HG03378 (cell line): ENCODE measurements around the gene FSTL4.

ENCODE experiments used
- ATAC-seq: cut with Tn5 transposase; IDR thresholded peaks from one replicate; pipeline ENCODE4 v1.9.1; 2021; ENCODE audit warnings: mild to moderate bottlenecking, moderate library complexity; ENCODE audit not compliant: unreplicated experiment

FSTL4 gene

DNA sequence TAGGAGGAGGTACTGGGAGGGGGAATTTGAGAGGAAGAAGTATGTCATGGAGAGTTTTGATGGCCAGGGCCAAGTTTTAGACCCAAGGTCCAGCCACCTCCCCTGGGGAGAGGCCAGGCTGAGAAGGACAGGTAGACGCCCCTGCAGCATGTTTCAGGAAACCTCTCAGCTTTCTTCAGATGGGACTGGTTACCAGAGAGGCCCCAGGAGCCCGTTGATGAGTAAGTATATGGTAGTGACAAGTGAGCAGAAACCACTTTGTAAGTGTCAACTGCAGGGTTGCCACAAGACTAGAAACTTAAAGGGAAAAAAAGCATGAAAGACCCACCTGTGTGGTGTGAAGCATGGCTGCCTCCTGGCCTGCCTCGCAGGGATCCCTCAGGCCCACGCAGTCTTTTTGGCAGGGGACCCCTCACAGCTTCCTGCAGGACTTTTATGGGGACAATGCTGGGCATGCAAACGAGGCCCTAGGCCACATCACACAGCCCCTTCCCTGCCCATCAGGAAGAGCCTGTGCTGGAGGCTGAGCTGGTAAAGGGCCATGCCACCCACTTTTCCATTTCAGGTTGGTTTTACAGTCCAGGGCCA, 255.9 kb downstream of the FSTL4 start:
- ATAC-seq = no peak

DNA sequence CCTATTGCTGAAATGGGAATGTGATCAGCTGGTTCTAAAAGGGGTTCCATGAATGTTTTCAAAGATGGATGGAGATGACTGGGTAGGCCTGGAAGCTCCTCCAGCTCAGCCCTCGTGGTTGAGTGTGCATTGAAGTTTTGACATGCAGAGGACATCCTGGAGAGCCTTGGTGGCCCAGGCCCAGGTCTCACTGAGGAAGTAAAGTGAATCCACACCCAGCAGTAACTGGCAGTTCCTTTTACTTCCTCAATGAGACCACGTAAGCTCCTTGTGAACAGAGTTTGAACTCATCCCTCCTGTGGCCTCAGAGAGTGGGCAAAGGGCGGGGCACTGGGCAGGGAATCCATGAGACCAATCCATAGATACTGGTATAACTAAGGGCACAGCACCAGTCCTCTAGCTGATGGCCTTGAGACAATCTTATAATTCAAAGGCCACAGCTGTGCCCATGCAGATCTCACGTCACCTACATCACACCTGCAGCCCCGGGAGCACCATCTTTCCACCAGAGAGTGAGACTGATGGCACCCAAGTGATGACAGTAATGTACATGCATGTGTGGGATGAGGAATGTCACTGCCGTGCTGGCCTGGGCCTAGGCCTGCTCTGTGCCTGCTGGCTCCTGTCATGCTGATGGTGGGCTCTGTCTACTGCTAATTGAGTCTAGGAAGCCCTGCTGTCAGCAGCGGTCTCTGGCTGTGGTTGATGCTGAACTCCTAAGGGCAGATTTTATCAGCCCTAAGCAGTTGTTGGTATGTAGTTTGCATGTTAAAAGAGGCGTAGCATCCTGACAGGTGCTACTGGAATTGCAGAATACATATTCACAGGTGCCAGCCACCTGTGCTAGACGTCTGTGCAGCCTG, 257.8 kb downstream of the FSTL4 start:
- ATAC-seq = no peak

GRCh38 chr5:133353741-133354140, 258.6 kb downstream of the FSTL4 start:
- ATAC-seq = no peak

DNA sequence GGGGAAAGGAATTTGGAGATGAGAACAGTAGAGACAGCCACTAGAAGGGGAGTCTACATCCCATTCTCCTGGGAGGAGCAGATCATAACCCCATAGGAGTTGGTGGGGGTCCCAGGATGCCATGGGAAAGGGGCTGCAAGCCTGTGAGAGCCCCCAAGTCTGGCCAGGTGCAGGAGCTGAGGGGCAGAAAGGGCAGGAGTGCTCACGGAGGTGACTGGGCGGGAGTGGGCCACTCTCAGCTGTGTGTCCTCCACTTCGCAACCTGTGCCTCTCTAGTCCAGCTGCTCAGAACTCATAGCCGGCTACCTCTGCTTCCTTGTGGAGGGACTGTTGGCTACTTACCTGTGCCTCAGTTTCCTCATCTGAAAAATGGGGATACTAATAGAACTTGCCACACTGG, 263.9 kb downstream of the FSTL4 start:
- no peak for ATAC-seq

GRCh38 chr5:133347039-133347438, 265.3 kb downstream of the FSTL4 start:
- ATAC-seq = no peak

- ATAC-seq = no peak
Observed at GRCh38 chr5:133344266-133344665, 268.1 kb downstream of the FSTL4 start.

DNA sequence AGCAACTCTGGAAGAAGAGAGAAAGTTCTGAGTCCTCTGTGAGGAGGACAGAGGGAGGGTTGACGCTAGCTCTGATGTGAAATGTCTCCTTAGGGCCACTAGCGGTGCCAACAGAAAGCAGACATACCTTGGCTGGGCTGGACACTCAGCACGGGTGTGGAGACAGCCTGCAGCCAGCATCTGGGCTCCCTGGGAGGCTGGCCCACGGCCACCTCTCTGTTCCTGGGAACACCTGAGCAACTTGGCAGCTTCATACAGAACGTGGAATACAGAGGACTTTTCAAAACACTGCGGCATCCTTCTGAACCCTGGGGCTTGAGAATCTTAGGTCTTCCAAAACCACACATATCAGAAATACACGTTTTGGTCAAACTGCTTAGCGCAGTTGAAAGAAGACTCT, 269.1 kb downstream of the FSTL4 start:
- ATAC-seq = no peak

DNA sequence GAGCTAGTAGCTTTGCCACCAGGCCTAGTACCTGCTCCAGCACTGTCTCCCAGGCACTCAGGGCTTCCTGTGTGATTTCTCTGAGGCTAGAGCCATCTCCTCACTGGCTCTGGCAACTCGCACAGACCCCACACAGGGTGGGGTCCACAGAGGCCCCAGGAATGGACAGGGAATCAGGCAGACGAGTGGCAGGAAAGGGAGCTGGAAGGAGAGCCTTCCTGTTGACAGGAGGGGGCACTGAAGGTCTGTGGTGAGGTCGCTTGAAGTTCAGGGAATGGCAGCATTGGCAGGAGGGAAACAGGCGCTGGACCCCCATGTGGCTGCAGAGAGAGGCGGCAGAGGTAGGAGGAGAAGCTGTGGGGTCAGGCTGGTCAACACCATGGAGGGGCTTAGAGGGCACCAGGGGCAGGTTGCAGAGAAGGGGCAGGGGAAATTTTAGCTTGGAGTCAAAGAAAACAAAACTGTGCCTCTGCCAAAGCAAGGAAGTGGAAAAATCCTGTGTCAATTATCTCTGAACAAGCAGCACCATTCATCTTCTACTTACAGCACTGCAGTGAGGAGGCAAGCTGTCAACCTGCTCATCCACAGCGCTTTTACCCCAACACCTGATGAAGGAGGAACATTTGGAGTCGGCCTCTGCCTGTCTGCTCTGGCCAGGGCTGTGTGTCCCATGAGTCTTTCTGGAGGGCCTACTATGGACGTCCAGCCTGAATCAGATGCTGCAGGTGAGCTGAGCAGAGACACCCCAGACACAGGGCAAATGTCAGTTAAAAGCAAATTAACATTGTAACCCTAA, 270.2 kb downstream of the FSTL4 start:
- no peak for ATAC-seq

DNA sequence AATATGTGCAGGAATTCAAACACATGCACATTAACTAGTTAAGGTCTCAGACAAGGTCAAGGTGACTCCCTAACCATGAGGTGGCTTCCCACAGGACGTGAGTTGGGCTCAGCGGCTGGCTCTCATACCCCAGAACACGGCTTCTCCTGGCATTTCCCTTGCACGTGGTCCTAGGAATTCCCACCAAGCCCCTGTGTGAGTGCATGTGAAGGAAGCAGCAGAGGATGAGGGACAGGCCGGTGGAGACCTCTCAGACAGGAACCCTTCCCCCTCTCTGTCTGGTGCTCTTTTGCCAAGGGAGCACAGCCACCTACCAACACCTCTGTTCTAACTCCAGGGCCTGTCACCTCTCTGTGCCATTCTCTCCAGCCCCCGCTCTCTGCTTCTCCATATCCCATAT, 271.0 kb downstream of the FSTL4 start:
- no peak for ATAC-seq

GRCh38 chr5:133340822-133341221, 271.5 kb downstream of the FSTL4 start:
- no peak for ATAC-seq

GRCh38 chr5:133340002-133340755, 272.2 kb downstream of the FSTL4 start:
- no peak for ATAC-seq

GRCh38 chr5:133338504-133339355, 273.6 kb downstream of the FSTL4 start:
- no peak for ATAC-seq

DNA sequence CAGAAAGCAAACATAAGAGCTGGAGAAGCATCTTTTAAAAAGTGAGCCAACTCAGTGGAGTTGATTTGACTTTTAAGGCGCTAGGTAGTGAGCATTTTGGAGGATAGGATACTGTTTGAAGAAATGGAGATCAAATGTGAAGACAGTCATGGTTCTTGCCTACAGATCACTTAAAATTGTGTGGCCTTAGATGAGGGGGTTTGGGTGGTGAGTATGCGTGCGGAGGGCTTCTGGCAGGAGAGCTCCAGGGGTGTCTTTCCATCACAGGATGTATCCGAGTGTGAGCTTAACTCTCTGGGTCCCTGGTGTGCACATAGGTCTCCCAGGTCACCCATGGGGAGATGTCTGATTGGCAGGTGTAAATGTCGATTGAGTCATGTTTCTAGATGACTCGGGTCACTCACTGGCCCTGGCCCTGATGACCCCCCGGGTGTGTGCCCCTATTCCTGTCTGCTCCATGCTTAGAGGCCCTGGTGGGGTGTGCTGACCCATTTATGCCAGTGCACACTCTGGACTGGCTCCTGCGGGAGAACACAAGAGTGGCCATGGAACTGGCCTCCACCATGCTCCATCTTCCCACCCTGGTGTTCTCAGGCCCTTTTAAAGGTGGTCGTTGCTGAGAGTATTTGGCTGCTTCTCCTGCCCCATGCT, 274.4 kb downstream of the FSTL4 start:
- ATAC-seq = no peak

GRCh38 chr5:133336969-133337410, 275.4 kb downstream of the FSTL4 start:
- ATAC-seq = no peak

GRCh38 chr5:133336121-133336968, 276.0 kb downstream of the FSTL4 start:
- ATAC-seq = no peak

DNA sequence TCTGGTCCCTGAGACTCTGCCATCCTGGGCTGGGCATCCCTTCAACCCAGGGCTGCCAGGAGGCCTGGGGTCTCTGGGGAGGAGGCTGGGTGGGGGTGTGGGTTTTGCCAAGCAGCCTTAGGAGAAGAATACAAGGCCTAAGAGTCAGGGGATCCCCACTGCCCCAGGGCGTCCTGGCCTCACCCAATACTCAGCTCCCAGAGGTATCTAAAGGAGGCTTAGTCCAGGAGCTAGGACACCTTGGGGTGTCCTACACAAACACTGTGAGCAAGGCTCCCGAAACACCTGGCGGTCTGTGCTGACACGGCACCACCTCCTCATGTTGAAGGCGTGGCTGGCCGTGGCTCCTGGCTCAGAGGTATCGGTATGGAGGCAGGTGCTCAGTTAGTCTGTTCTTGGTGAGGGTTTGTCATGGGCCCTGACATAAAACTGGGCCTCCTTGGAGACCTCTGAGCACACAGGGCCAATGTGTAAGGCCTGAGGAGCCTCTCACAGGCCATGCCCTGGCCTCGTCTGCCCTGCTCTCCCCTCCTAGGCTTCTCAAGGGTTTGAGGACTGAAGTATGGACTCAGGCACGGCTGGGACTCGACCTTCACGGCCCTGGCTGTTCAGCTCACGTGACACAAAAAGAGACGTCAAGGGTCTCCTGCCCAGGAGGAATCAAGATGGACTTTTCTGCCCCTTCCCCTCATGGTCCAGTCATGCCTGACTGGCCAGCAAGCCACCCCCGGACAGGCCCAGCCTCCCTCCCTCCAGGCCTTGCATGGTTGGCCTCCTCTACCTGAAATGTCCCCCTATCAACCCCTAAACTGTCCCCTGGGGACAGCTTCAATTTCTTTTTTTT, 277.3 kb downstream of the FSTL4 start:
- ATAC-seq = no peak

DNA sequence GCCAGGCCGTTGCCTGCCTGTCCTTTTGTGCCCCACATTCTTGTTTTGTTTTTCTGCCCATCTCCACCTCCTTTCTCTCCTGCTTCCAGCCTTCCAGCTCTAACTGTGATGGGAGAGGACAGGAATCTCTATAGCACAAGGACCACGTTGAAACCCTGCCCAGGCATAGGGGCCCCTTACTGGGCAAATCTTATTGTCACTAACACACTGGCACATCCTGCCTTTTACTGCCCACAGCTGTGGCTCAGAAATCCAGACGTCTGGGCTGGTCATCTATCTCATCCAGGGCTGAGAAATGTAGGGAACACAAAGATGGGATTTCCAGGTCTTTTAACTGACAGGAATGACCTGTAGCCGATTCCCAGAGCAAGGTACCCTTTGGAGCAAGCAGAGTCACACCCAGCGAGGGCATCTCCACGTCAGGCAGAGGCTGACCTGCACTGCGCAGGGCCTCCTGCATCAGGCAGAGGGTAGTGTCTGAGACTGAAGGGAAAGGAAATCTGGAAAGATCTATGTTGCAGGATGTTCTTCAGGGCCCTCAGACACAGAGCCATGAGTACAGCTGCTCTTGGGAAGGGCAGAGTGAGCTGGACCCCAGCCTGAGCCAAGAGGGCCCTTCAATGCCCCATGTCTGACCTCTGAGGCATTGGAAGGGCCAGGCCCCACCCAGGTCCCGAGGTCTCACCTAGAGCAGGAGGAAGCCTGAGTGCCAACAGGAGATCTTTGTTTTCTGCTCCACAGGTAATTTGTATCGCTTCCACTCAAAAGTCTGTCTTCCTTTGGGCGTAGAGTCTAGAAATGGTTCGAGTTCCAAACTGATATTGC, 278.8 kb downstream of the FSTL4 start:
- ATAC-seq = no peak
